Measurements from ENCODE around the gene HAUS3.

- TF ChIP-seq POLR2A (IDR thresholded peaks at IDR 0.05) (no peak), CTCF (IDR thresholded peaks at IDR 0.05) (no peak), EP300 (IDR thresholded peaks at IDR 0.05) (no peak)
Measured at GRCh38 chr4:2259541-2260343, 17.8 kb upstream of the HAUS3 start.
